Midbrain (tissue), 1 donor: ENCODE data around the gene ODAM.
"Not testable (repeated sequence)": the region's sequence is repeated elsewhere in the genome, so short reads cannot be mapped to it uniquely, and the experiment has no call there.

ENCODE experiments used
- DNase-seq: peaks from one replicate; lab custom pipeline; 2025; lab: John Stamatoyannopoulos, UW

The ODAM gene

GRCh38 chr4:70195425-70195824 lies at the start of gene ODAM:
ODAM (plus strand) TSS chr4:70195725; CDS start chr4:70196544, 819 bp downstream.
- no peak for DNase-seq

GRCh38 chr4:70151271-70151670 lies 44.3 kb upstream of the ODAM start:
- DNase-seq: no peak

- DNase-seq: no peak
These were observed 43.4 kb upstream of the ODAM start for GRCh38 chr4:70152088-70152487.

- no peak for DNase-seq
These were observed 41.6 kb upstream of the ODAM start, which contains the start of gene PRR27 for GRCh38 chr4:70153937-70154336. PRR27 (plus strand) TSS chr4:70154237; CDS start chr4:70154376, 139 bp downstream.

- DNase-seq: no peak
These were observed 36.9 kb upstream of the ODAM start for GRCh38 chr4:70158576-70158975.

- no peak for DNase-seq
These were observed 18.4 kb upstream of the ODAM start for GRCh38 chr4:70177090-70177489.

GRCh38 chr4:70178075-70178660 lies 17.4 kb upstream of the ODAM start:
- DNase-seq: no peak

GRCh38 chr4:70179811-70180210 lies 15.7 kb upstream of the ODAM start:
- DNase-seq: no peak

- no peak for DNase-seq
These were observed 13.7 kb upstream of the ODAM start for GRCh38 chr4:70181864-70182263.

GRCh38 chr4:70182517-70183167 lies 12.9 kb upstream of the ODAM start:
- no peak for DNase-seq

- DNase-seq: peak; percentile 10
These were observed 12.2 kb upstream of the ODAM start for GRCh38 chr4:70183168-70183939.

- no peak for DNase-seq
These were observed 11.6 kb upstream of the ODAM start for GRCh38 chr4:70183940-70184246.

GRCh38 chr4:70187216-70187615 lies 8.3 kb upstream of the ODAM start:
- no peak for DNase-seq

- no peak for DNase-seq
These were observed 4.9 kb upstream of the ODAM start for GRCh38 chr4:70190579-70190978.

GRCh38 chr4:70191647-70192046 lies 3.9 kb upstream of the ODAM start:
- DNase-seq: no peak

GRCh38 chr4:70192895-70193294 lies 2.6 kb upstream of the ODAM start:
- DNase-seq: no peak

GRCh38 chr4:70196857-70197256 lies 1.3 kb downstream of the ODAM start:
- DNase-seq: no peak

GRCh38 chr4:70197842-70198241 lies 2.3 kb downstream of the ODAM start:
- no peak for DNase-seq

- DNase-seq: no peak
These were observed 8.1 kb downstream of the ODAM start for GRCh38 chr4:70203601-70204000.

- not testable (repeated sequence) for DNase-seq
These were observed 17.2 kb downstream of the ODAM start for GRCh38 chr4:70212752-70213151.

- DNase-seq: not testable (repeated sequence)
These were observed 20.6 kb downstream of the ODAM start for GRCh38 chr4:70216109-70216508.

- not testable (repeated sequence) for DNase-seq
These were observed 21.0 kb downstream of the ODAM start for GRCh38 chr4:70216550-70216949.

- DNase-seq: not testable (repeated sequence)
These were observed 25.9 kb downstream of the ODAM start for GRCh38 chr4:70221389-70221788.
